Smooth muscle cell (in vitro differentiated cells): ENCODE measurements around the gene CNTNAP2. TPM values are rescaled to one million over a fixed set of nuclear protein-coding genes. Genes with fewer than 3 reads are reported as not detected.

Experiments
- DNase-seq: peaks from one replicate; lab custom pipeline; 2025; ENCODE audit not compliant: unreplicated experiment; lab: John Stamatoyannopoulos, UW
- H2AFZ ChIP-seq: fragments of 200-600 bp; sonication (generic); 2 replicates; pipeline ENCODE4 v1.6.0; 2016; ENCODE audit warnings: antibody characterized with exemption, low read depth, mild to moderate bottlenecking
- H3F3A ChIP-seq: fragments of 200-600 bp; sonication (generic); 2 replicates; pipeline ENCODE4 v1.6.0; 2017; ENCODE audit warnings: antibody characterized with exemption, low read depth
- H3K27ac ChIP-seq: fragments of 200-600 bp; sonication (generic); 2 replicates; pipeline ENCODE4 v1.5.1; 2016; ENCODE audit warnings: low read depth, mild to moderate bottlenecking
- H3K27me3 ChIP-seq: fragments of 200-600 bp; sonication (generic); 2 replicates; pipeline ENCODE4 v1.6.1; 2016; ENCODE audit warnings: low read depth, mild to moderate bottlenecking
- H3K36me3 ChIP-seq: fragments of 200-600 bp; sonication (generic); 2 replicates; pipeline ENCODE4 v1.5.1; 2016; ENCODE audit warnings: low read depth
- H3K4me1 ChIP-seq: fragments of 200-600 bp; sonication (generic); 2 replicates; pipeline ENCODE4 v1.5.1; 2016; ENCODE audit warnings: low read depth
- H3K4me2 ChIP-seq: fragments of 200-600 bp; sonication (generic); 2 replicates; pipeline ENCODE4 v1.6.0; 2016; ENCODE audit warnings: mild to moderate bottlenecking
- H3K4me3 ChIP-seq: fragments of 200-600 bp; sonication (generic); 2 replicates; pipeline ENCODE4 v1.5.1; 2016; ENCODE audit warnings: mild to moderate bottlenecking
- H3K79me2 ChIP-seq: fragments of 200-600 bp; sonication (generic); 2 replicates; pipeline ENCODE4 v1.6.0; 2016; ENCODE audit warnings: low read depth, mild to moderate bottlenecking
- H3K9ac ChIP-seq: fragments of 200-600 bp; sonication (generic); 2 replicates; pipeline ENCODE4 v1.6.0; 2016; ENCODE audit warnings: low read depth
- H3K9me3 ChIP-seq: fragments of 200-600 bp; sonication (generic); replicated peaks from 2 replicates; pipeline ENCODE4 v1.5.1; 2016; ENCODE audit warnings: low read depth
- H4K20me1 ChIP-seq: fragments of 200-600 bp; sonication (generic); 2 replicates; pipeline ENCODE4 v1.6.0; 2016; ENCODE audit warnings: low read depth
- WGBS: methylation state at CpG from one replicate; pipeline ENCODE4 v1.1.7; 2016; ENCODE audit warnings: low lambda C conversion rate; 5-methylcytosine and 5-hydroxymethylcytosine counted together
- polyA plus RNA-seq: library from polyadenylated mRNA; unstranded; fragments of >200 nt; fragmentation: Nextera tagmentation; extraction: Ambion mirVana; gene quantifications from 2 replicates; pipeline ENCODE4 v1.2.1, GENCODE V29; 2016
- total RNA-seq: library from RNA; depleted of rRNA; stranded (reverse); fragments of >200 nt; gene quantifications from 2 replicates; pipeline ENCODE4 v1.2.3, GENCODE V29; 2014
- TF ChIP-seq, protein P1 (sequence below): fragments of 200-600 bp; sonication (generic); IDR thresholded peaks from 2 replicates; pipeline ENCODE4 v1.5.1; 2017; ENCODE audit warnings: borderline replicate concordance, mild to moderate bottlenecking, antibody characterized with exemption; ENCODE audit not compliant: insufficient read depth, poor library complexity, severe bottlenecking

The CNTNAP2 gene
- total and polyA plus RNA-seq, 2 experiments from 2014 or later = 1.7 to 9.0 TPM

GRCh38 chr7:148382596-148382995 lies 2266.0 kb downstream of the CNTNAP2 start:
- H3K36me3 ChIP-seq = no peaks in the 10 kb centered on the region
- DNase-seq = no peak
- H3K27me3 ChIP-seq = no peaks in the 10 kb centered on the region
- H3K4me2 ChIP-seq = no peak overlapping the region
- no peaks in the 10 kb centered on the region for H4K20me1 ChIP-seq
- H3K4me1 ChIP-seq = peaks cover 4% of the 10 kb centered on the region
- H3K9me3 ChIP-seq = no peaks in the 10 kb centered on the region
- TF ChIP-seq, protein P1, sequence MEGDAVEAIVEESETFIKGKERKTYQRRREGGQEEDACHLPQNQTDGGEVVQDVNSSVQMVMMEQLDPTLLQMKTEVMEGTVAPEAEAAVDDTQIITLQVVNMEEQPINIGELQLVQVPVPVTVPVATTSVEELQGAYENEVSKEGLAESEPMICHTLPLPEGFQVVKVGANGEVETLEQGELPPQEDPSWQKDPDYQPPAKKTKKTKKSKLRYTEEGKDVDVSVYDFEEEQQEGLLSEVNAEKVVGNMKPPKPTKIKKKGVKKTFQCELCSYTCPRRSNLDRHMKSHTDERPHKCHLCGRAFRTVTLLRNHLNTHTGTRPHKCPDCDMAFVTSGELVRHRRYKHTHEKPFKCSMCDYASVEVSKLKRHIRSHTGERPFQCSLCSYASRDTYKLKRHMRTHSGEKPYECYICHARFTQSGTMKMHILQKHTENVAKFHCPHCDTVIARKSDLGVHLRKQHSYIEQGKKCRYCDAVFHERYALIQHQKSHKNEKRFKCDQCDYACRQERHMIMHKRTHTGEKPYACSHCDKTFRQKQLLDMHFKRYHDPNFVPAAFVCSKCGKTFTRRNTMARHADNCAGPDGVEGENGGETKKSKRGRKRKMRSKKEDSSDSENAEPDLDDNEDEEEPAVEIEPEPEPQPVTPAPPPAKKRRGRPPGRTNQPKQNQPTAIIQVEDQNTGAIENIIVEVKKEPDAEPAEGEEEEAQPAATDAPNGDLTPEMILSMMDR = no peak
- H3K9ac ChIP-seq = no peak overlapping the region
- H3K27ac ChIP-seq = no peak overlapping the region
- no peak overlapping the region for H2AFZ ChIP-seq
- H3F3A ChIP-seq = no peaks in the 10 kb centered on the region
- no peak overlapping the region for H3K4me3 ChIP-seq
- H3K79me2 ChIP-seq = no peaks in the 10 kb centered on the region
- 88% methylated on average over 8 of the region's 8 CpGs for WGBS

- H3K9me3 ChIP-seq = no peaks in the 10 kb centered on the region
- no peaks in the 10 kb centered on the region for H3K36me3 ChIP-seq
- peaks cover 4% of the 10 kb centered on the region for H3K4me1 ChIP-seq
- TF ChIP-seq, protein P1 = no peak
- H3F3A ChIP-seq = no peaks in the 10 kb centered on the region
- DNase-seq = no peak
- H3K27ac ChIP-seq = no peak overlapping the region
- H3K4me2 ChIP-seq = no peak overlapping the region
- no peak overlapping the region for H2AFZ ChIP-seq
- WGBS = 96% methylated on average over 14 of the region's 14 CpGs
- no peak overlapping the region for H3K9ac ChIP-seq
- no peaks in the 10 kb centered on the region for H4K20me1 ChIP-seq
- no peaks in the 10 kb centered on the region for H3K79me2 ChIP-seq
- H3K27me3 ChIP-seq = no peaks in the 10 kb centered on the region
- no peak overlapping the region for H3K4me3 ChIP-seq
Measured at GRCh38 chr7:148383651-148384050, 2267.1 kb downstream of the CNTNAP2 start.

DNA sequence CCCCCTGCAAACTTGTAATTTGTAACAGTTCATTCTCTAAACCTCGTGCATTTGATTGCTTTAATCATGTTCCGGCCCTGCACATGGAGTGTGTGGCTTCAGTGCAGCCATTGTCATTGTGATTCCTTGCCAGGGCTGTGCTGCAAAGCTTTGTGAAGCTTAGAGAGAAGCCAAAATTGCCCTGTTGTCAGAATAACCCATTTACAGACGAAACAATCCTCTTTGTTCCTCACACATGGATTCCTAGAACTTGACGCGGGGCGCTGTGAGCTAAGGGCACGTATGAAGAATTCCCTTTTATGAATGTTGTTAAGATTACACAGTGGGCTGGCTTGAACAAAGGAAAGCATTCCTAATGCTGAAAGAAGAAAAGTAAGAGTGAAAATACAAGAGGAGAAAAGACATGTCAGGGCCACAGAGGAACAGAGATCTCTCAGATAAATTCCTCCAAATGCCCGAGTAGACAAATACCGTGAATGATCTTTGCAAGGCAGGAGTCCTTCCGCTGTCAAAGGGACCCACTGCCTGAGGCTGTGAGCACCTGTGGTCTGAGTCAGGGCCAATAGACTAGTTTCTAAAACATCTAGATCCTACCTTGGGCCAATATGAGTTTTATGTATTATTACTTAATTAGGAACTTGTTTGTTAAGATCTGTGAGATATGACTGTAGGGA lies 2268.5 kb downstream of the CNTNAP2 start:
- no peaks in the 10 kb centered on the region for H3K9me3 ChIP-seq
- H3K4me3 ChIP-seq = no peak overlapping the region
- no peak overlapping the region for H3K27ac ChIP-seq
- TF ChIP-seq, protein P1 = no peak
- no peak overlapping the region for H2AFZ ChIP-seq
- DNase-seq = no peak
- H3K36me3 ChIP-seq = no peaks in the 10 kb centered on the region
- no peaks in the 10 kb centered on the region for H3K4me1 ChIP-seq
- H4K20me1 ChIP-seq = no peaks in the 10 kb centered on the region
- no peaks in the 10 kb centered on the region for H3K27me3 ChIP-seq
- H3F3A ChIP-seq = no peaks in the 10 kb centered on the region
- H3K79me2 ChIP-seq = no peaks in the 10 kb centered on the region
- WGBS = 82% methylated on average over 10 of the region's 10 CpGs
- H3K4me2 ChIP-seq = no peak overlapping the region
- no peak overlapping the region for H3K9ac ChIP-seq

GRCh38 chr7:148390381-148390780 lies 2273.8 kb downstream of the CNTNAP2 start:
- Histone ChIP-seq H3K9me3 (no peaks in the 10 kb centered on the region), H3K4me2 (no peak overlapping the region), H3K36me3 (no peaks in the 10 kb centered on the region), H3K4me3 (no peak overlapping the region), H2AFZ (no peak overlapping the region), H3K4me1 (peaks cover 13% of the 10 kb centered on the region), H3K79me2 (no peaks in the 10 kb centered on the region), H3K27ac (no peak overlapping the region), H3F3A (no peaks in the 10 kb centered on the region), H3K9ac (no peak overlapping the region), H4K20me1 (no peaks in the 10 kb centered on the region), H3K27me3 (no peaks in the 10 kb centered on the region)
- no peak for DNase-seq
- TF ChIP-seq, protein P1 = no peak
